Smooth muscle cell (in vitro differentiated cells): Measurements from ENCODE around the gene GARS1. TPM values are rescaled to one million over a fixed set of nuclear protein-coding genes. Genes with fewer than 3 reads are reported as not detected.

Experiments
- DNase-seq: peaks from one replicate; lab custom pipeline; 2025; ENCODE audit not compliant: unreplicated experiment; lab: John Stamatoyannopoulos, UW
- H2AFZ ChIP-seq: fragments of 200-600 bp; sonication (generic); 2 replicates; pipeline ENCODE4 v1.6.0; 2016; ENCODE audit warnings: antibody characterized with exemption, low read depth, mild to moderate bottlenecking
- H3F3A ChIP-seq: fragments of 200-600 bp; sonication (generic); 2 replicates; pipeline ENCODE4 v1.6.0; 2017; ENCODE audit warnings: antibody characterized with exemption, low read depth
- H3K27ac ChIP-seq: fragments of 200-600 bp; sonication (generic); 2 replicates; pipeline ENCODE4 v1.5.1; 2016; ENCODE audit warnings: low read depth, mild to moderate bottlenecking
- H3K27me3 ChIP-seq: fragments of 200-600 bp; sonication (generic); 2 replicates; pipeline ENCODE4 v1.6.1; 2016; ENCODE audit warnings: low read depth, mild to moderate bottlenecking
- H3K36me3 ChIP-seq: fragments of 200-600 bp; sonication (generic); 2 replicates; pipeline ENCODE4 v1.5.1; 2016; ENCODE audit warnings: low read depth
- H3K4me1 ChIP-seq: fragments of 200-600 bp; sonication (generic); 2 replicates; pipeline ENCODE4 v1.5.1; 2016; ENCODE audit warnings: low read depth
- H3K4me2 ChIP-seq: fragments of 200-600 bp; sonication (generic); 2 replicates; pipeline ENCODE4 v1.6.0; 2016; ENCODE audit warnings: mild to moderate bottlenecking
- H3K4me3 ChIP-seq: fragments of 200-600 bp; sonication (generic); 2 replicates; pipeline ENCODE4 v1.5.1; 2016; ENCODE audit warnings: mild to moderate bottlenecking
- H3K79me2 ChIP-seq: fragments of 200-600 bp; sonication (generic); 2 replicates; pipeline ENCODE4 v1.6.0; 2016; ENCODE audit warnings: low read depth, mild to moderate bottlenecking
- H3K9ac ChIP-seq: fragments of 200-600 bp; sonication (generic); 2 replicates; pipeline ENCODE4 v1.6.0; 2016; ENCODE audit warnings: low read depth
- H3K9me3 ChIP-seq: fragments of 200-600 bp; sonication (generic); replicated peaks from 2 replicates; pipeline ENCODE4 v1.5.1; 2016; ENCODE audit warnings: low read depth
- H4K20me1 ChIP-seq: fragments of 200-600 bp; sonication (generic); 2 replicates; pipeline ENCODE4 v1.6.0; 2016; ENCODE audit warnings: low read depth
- CTCF ChIP-seq: fragments of 200-600 bp; sonication (generic); IDR thresholded peaks from 2 replicates; pipeline ENCODE4 v1.5.1; 2017; ENCODE audit warnings: borderline replicate concordance, mild to moderate bottlenecking, antibody characterized with exemption; ENCODE audit not compliant: insufficient read depth, poor library complexity, severe bottlenecking
- WGBS: methylation state at CpG from one replicate; pipeline ENCODE4 v1.1.7; 2016; ENCODE audit warnings: low lambda C conversion rate; 5-methylcytosine and 5-hydroxymethylcytosine counted together
- polyA plus RNA-seq: library from polyadenylated mRNA; unstranded; fragments of >200 nt; fragmentation: Nextera tagmentation; extraction: Ambion mirVana; gene quantifications from 2 replicates; pipeline ENCODE4 v1.2.1, GENCODE V29; 2016
- total RNA-seq: library from RNA; depleted of rRNA; stranded (reverse); fragments of >200 nt; gene quantifications from 2 replicates; pipeline ENCODE4 v1.2.3, GENCODE V29; 2014

GARS1 gene
- total and polyA plus RNA-seq, 2 experiments from 2014 or later = 233 to 299 TPM

GRCh38 chr7:30596721-30597120 is 2.0 kb downstream of the GARS1 start:
- H3K79me2 ChIP-seq = peaks cover 98% of the 10 kb centered on the region
- no peaks in the 10 kb centered on the region for H3K9me3 ChIP-seq
- H3K4me3 ChIP-seq = peak overlapping the region; percentile 81
- no peaks in the 10 kb centered on the region for H3K27me3 ChIP-seq
- peaks cover 5% of the 10 kb centered on the region for H3F3A ChIP-seq
- TF ChIP-seq CTCF = no peak
- peaks cover 50% of the 10 kb centered on the region for H4K20me1 ChIP-seq
- H2AFZ ChIP-seq = peak overlapping the region; percentile 64
- peaks cover 18% of the 10 kb centered on the region for H3K36me3 ChIP-seq
- H3K27ac ChIP-seq = peak overlapping the region; percentile 98
- peak overlapping the region; percentile 96 for H3K4me2 ChIP-seq
- H3K9ac ChIP-seq = peak overlapping the region; percentile 97
- 48% methylated on average over 3 of the region's 3 CpGs for WGBS
- DNase-seq = no peak
- peaks cover 22% of the 10 kb centered on the region for H3K4me1 ChIP-seq

- H3K9ac ChIP-seq = peak overlapping the region; percentile 20
- H2AFZ ChIP-seq = no peak overlapping the region
- TF ChIP-seq CTCF = no peak
- peaks cover 7% of the 10 kb centered on the region for H3F3A ChIP-seq
- WGBS = 78% methylated on average over 13 of the region's 13 CpGs
- H3K4me1 ChIP-seq = peaks cover 22% of the 10 kb centered on the region
- no peaks in the 10 kb centered on the region for H3K9me3 ChIP-seq
- peaks cover 98% of the 10 kb centered on the region for H3K79me2 ChIP-seq
- H4K20me1 ChIP-seq = peaks cover 65% of the 10 kb centered on the region
- peak overlapping the region; percentile 98 for H3K27ac ChIP-seq
- peaks cover 20% of the 10 kb centered on the region for H3K36me3 ChIP-seq
- H3K4me2 ChIP-seq = peak overlapping the region; percentile 96
- no peaks in the 10 kb centered on the region for H3K27me3 ChIP-seq
- no peak for DNase-seq
- H3K4me3 ChIP-seq = peak overlapping the region; percentile 81
These were observed 3.6 kb downstream of the GARS1 start for GRCh38 chr7:30598121-30598876.

GRCh38 chr7:30604901-30605300 is 10.2 kb downstream of the GARS1 start:
- 97% methylated on average over 3 of the region's 3 CpGs for WGBS
- no peaks in the 10 kb centered on the region for H3K27me3 ChIP-seq
- peaks cover 17% of the 10 kb centered on the region for H3F3A ChIP-seq
- no peak overlapping the region for H3K4me3 ChIP-seq
- peak overlapping the region; percentile 21 for H3K27ac ChIP-seq
- no peaks in the 10 kb centered on the region for H3K9me3 ChIP-seq
- peaks cover 97% of the 10 kb centered on the region for H4K20me1 ChIP-seq
- H3K9ac ChIP-seq = no peak overlapping the region
- H3K4me1 ChIP-seq = no peaks in the 10 kb centered on the region
- no peak overlapping the region for H3K4me2 ChIP-seq
- no peak for TF ChIP-seq CTCF
- no peak for DNase-seq
- no peak overlapping the region for H2AFZ ChIP-seq
- peaks cover 100% of the 10 kb centered on the region for H3K79me2 ChIP-seq
- peaks cover 67% of the 10 kb centered on the region for H3K36me3 ChIP-seq

- peaks cover 97% of the 10 kb centered on the region for H4K20me1 ChIP-seq
- H3F3A ChIP-seq = peaks cover 25% of the 10 kb centered on the region
- no peak overlapping the region for H2AFZ ChIP-seq
- H3K4me2 ChIP-seq = no peak overlapping the region
- no peak overlapping the region for H3K4me3 ChIP-seq
- peaks cover 100% of the 10 kb centered on the region for H3K79me2 ChIP-seq
- H3K9ac ChIP-seq = no peak overlapping the region
- no peaks in the 10 kb centered on the region for H3K4me1 ChIP-seq
- no peak for TF ChIP-seq CTCF
- H3K27ac ChIP-seq = peak overlapping the region; percentile 21
- H3K27me3 ChIP-seq = no peaks in the 10 kb centered on the region
- H3K36me3 ChIP-seq = peaks cover 62% of the 10 kb centered on the region
- 89% methylated on average over 3 of the region's 3 CpGs for WGBS
- no peaks in the 10 kb centered on the region for H3K9me3 ChIP-seq
- no peak for DNase-seq
These were observed 11.2 kb downstream of the GARS1 start for GRCh38 chr7:30605832-30606231.
